SIG-M5 treated with dmso at 0.1 percent for 504 hours (cell line): Measurements from ENCODE around the gene MYD88.

Source experiments
- DNase-seq: peaks from one replicate; lab custom pipeline; 2025; ENCODE audit not compliant: unreplicated experiment; lab: John Stamatoyannopoulos, UW

MYD88 gene

GRCh38 chr3:38111696-38112377, 26.6 kb upstream of the MYD88 start:
- DNase-seq: no peak

- no peak for DNase-seq
These were observed 26.1 kb upstream of the MYD88 start for GRCh38 chr3:38112378-38112761.

GRCh38 chr3:38114052-38114874, 24.2 kb upstream of the MYD88 start:
- DNase-seq: no peak

DNA sequence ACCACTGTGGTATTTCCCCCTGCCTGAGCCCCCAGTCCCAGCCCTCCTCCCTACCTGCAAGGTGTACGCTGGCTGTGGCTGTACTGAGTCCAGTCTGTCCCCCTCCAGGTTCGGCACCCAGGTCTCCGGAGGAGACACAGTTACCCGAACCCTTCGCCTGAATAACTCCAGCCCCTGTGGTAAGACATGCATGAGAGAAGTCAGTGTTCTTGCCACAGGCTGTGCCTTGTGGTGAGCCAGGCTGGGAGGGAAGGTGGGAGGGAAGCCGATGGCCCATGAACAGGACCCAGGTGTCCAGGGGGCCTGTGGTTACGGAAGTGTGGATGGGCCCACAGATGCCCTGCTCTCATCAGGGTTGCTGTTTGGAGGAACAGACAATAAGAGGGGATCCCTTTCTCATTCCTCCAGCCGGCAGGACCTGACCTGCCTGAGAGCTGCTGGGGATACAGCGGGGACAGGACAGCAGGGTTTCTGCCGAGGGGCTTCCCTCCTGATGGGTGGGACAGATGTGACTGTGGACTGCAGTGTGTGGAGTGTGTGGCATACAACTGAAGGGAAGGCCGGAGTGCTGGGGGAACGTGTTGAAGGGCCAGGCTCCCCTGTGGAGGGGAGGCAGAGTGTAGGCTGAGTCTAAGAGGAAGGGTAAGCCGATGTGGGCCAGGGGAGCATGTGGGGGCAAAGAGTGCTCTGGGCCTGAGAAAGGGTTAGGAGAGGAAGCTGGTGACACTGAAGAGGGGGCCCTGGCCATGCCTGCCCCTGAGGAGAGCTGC, 23.4 kb upstream of the MYD88 start:
- no peak for DNase-seq

DNA sequence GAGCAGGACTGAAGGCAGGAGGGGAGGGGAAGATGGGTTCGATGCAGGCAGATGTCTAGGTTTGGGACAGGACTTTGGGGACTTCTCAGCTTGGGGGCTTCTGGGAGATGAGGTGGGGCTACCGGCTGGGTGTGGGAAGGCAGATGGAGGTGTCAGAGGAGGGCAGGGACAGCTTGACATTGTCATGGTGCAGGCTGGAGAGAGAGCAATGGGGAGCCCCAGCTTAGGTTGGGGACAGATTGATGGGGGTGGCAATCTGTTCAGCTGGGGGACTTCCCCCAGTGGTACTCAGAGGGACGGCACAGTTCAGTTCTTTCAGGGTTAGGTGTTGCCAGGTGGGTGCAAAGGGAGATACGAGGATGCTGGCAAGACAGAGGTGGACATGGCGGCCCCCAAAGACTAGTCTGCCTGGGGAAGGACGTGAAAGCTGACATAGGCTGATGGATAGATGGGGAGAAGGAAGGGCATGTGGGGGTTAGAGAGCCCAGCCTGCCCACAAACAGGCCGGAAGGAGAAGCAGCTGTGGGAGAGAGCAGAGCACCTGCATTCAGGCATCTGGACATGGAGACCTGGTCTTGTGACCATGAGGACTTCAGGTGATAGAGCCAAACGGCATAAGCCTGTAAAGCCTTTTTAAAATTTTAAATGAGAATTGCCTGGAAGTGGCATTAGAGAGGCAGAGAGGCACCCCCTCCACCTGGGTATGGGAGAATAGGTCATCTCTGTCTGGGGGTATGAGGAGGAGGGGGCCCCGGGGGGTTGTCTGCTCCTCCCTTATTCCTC, 22.6 kb upstream of the MYD88 start:
- no peak for DNase-seq

DNA sequence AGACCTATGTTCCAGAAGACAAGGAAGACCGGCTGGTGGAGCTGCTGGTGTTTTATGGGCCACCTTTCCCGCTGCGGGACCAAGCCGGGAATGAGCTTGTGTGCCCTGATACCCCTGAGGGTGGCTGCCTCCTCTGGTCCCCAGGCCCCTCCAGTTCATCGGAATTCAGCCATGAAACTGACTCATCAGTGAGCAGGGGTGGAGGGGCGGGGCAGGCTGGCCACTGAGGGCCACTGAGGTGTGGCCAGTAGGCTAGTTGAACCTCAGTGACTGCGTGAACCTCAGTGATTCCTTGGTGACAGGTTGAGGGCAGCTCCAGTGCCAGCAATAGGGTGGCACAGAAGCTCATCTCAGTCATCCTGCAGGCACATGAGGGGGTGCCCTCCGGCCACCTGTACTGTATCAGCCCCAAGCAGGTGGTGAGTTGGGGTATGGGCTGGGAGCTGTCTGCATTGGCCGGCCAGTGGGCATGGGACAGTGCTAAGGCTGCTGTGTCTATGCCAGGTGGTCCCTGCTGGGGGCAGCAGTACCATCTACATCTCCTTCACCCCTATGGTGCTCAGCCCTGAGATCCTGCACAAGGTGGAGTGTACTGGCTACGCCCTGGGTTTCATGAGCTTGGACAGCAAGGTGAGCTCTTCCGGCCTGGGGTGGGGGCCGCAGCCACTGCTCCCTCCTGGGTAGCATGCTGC, 21.8 kb upstream of the MYD88 start:
- DNase-seq: no peak

GRCh38 chr3:38117163-38117716, 21.2 kb upstream of the MYD88 start:
- DNase-seq: no peak

GRCh38 chr3:38117748-38118420, 20.6 kb upstream of the MYD88 start:
- DNase-seq: peak; percentile 72

DNA sequence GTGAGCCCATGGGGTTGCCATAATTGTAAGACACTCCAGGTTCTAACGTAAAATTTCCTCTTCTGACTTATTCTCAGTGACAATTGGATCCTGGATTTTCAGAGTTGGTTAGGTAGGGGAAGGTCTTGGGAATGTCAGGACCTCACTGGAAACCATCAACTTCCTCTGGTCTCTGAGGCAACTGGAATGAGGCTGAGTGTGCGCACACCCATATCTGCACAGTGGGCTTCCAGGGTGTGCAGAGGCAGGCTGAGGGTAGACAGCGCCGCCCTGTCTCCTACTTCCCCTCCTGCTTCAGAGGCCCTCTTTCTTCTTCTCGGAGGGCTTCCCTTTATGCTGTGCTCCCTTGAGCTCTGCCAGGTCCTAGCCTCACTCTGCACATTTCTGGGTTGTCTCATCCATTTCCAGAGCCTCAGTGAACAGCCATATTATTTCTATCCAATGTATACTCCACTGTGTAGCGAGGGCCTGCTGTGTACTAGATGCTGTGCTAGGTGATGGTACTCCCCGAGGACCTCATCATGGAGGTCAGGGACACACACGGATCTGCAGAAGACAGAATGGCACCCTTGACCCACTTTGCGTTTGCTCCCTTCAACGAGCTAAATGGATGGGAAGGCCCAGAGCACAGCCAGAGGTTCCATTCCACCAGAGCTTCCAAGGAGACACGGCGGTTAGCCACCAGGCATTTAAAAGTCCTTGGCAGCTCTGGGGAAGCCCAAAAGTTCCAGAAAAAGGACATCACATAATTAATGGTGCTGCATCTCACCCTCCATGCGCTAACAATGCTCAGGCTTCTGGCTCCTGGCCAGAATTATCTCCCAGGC, 19.8 kb upstream of the MYD88 start:
- DNase-seq: no peak

- no peak for DNase-seq
These were observed 19.3 kb upstream of the MYD88 start for GRCh38 chr3:38119248-38119544.

- no peak for DNase-seq
These were observed 18.4 kb upstream of the MYD88 start for GRCh38 chr3:38119821-38120692.

DNA sequence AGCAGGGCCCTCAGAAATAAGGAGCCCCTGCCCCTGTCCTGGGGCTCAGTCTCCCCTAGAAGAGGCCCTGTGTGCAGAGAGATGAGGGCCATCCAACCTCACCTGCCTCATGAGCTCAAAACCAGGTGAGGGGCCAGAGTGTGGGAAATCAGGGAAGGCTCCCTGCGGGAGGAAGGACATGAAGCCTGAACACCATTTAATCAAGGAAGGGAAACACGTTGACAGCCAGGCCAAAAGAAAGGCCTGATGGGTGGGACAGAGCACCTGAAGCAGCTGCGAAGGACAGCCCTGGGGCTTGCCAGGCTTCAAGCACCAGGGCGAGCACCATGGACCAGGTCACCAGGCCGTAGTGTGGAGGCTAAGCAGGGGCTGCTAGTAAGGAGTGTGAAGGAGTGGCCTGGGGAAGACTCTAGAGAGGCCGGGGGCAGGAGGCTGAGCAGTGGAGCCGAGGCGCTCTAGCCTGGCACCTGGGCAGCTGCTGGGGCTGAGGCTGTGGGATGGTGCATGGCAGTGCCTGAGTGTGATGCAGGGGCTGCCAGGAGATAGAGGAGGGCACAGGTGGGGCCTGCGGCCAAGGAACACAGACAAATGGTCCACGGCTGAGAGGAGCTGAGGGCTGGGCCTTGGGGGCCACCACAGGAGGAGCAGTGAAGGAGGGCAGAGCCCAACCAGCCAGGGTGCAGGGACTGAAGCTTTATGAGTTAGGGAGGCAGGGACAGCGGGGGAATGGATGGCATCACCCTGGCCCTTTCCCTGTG, 17.6 kb upstream of the MYD88 start:
- no peak for DNase-seq

DNA sequence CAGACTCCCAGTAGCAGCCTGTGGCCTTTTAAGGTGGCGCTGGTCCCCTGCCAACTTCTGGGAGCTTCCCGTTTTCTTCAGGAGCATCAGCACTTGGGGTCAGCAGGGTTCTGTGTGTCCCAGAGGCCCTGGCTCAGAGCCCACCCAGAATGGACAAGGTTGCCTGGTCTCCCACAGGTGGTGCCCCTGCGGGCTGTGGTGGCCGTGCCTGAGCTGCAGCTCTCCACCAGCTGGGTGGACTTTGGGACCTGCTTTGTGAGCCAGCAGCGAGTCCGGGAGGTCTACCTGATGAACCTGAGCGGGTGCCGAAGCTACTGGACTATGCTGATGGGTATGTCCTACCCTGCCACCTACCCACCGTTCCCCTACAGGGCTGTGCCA, 17.0 kb upstream of the MYD88 start:
- DNase-seq: no peak

- no peak for DNase-seq
These were observed 16.5 kb upstream of the MYD88 start for GRCh38 chr3:38121832-38122461.

- DNase-seq: no peak
These were observed 15.7 kb upstream of the MYD88 start for GRCh38 chr3:38122712-38123290.

DNA sequence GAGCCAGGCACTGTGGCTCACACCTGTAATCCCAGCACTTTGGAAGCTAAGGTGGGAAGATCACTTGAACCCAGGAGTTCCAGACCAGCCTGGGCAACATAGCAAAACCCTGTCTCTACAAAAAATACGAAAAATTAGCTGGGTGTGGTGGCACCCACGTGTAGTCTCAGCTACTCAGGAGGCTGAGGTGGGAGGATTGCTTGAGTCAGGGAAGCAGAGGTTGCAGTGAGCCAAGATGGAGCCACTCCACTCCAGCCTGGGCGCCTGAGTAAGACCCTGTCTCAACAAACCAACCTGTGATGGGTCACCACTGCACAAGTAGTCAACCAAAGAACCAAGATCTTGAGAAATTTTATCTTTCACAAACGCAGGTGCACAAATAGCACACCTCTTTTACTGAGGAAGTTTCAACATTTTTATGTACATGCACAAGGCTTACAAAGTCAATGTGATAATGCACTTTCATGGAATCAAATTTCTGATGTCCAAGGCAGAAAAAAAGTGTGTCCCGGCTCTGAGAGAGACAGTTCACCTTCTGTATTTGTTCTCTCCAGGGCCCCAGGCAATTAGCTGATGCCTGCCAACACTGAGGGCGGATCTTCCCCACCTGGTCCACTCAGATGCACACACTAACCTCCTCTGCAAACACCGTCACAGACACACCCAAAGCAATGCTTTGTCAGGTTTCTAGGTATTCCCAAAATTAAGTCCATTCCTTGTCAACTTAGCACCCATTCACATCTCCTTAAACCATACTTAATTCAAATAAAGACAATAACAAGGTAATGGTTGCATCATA, 13.9 kb upstream of the MYD88 start:
- DNase-seq: no peak
